Stimulated activated CD4-positive, alpha-beta T cell treated with anti-CD3 and anti-CD28 coated beads, Interleukin-12 subunit alpha, Interleukin-12 subunit beta, amount 100 ng/mL, for 4 hours (primary cell): ENCODE results near the gene ARL6IP5.

Experiments used
- DNase-seq: peaks from one replicate; pipeline ENCODE4 v3.0.0-alpha.2; 2020

ARL6IP5 gene

DNA sequence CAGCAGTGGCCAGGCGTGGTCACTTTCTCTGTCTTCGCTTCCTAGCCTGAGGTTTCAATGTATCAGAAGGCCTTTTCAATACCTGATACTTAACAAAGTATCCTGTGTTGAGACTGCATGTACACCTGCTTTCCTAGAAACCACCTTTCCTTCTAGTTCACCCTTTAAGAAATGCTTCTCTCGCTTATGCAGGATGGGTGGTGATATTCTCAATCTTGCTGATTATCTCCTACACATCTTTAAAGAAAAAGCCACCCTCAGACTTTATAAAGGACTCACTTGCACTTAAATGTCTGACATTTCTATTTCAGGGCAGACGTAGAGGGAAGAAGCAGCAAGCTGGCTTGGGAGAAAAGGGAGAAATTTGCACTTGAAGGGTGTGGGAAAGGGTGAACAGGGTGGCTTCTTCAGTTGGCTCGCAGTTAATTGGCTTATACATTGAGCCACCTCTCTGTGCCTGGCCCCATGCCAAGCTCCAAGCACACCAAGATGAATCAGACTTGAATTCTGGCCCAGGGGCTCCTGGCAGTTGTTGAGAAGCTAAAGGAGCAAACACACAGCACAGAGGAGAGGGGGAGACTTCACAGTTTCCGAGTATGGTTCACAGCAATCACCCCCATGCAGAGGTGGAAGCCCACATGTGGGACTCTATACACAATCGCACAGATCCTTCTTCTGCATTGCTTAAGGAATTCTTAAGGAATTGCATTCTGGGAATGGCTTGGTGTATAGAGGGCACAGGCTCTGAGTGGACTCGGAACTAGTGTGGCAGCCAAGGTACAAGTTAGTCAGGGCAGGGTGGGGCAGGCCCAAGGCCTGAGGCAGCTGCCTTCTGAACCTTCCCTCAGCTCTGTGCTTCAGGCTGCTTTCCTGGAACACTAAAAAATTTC, 1.3 kb downstream of the ARL6IP5 start:
- DNase-seq: peak; percentile 74

DNA sequence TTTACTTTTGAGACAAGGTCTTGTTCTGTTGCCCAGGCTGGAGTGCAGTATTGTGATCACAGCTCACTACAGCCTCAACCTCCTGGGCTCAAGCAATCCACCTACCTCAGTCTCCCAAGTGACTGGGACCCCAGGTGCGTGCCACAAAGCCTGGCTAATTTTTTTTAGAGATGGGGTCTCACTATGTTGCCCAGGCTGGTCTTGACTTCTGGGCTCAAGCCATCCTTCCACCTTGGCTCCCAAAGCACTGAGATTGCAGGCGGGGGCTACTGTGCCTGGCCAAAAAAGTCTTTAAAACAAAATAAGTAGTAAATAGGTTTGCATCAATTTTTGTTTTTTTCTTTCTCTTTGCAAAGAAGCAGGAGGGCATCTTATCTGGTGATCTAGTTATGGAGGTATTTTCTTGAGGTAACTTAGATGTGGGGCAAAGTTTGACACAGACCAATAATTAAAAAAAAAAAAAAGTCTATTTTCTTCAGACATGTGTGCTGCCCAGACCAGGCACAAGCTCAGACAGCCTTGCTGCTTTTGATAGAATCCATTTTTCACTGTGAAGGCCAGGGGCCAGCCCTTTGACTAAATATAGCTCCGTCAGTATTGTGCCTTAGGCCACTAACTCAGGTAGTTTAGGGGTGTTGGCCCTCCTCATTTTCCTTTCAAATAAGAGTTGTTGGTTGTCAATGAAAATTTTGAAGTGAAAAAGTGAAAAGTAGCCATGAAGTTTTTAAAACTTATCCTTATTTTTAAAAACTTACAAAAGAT, 2.5 kb downstream of the ARL6IP5 start:
- no peak for DNase-seq

DNA sequence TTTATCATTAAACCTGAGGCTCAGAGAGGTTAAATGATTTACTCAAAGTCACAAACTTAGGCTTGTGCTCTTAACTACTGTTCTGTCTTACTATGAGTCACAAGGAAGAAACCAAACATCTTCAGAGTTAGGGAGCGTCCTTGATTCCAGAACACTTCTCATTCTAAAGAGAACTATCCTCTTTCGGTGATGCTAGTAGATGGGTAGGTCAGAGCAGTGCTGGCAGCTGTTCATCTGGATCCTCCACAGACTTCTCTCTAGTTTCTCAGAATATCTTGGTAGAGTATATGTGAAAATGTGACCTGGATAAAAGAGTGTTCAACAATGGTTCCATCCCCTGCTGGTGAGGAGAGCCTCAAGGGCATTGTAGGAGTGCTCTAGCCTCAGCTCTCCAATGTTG, 3.3 kb downstream of the ARL6IP5 start:
- DNase-seq: no peak

DNA sequence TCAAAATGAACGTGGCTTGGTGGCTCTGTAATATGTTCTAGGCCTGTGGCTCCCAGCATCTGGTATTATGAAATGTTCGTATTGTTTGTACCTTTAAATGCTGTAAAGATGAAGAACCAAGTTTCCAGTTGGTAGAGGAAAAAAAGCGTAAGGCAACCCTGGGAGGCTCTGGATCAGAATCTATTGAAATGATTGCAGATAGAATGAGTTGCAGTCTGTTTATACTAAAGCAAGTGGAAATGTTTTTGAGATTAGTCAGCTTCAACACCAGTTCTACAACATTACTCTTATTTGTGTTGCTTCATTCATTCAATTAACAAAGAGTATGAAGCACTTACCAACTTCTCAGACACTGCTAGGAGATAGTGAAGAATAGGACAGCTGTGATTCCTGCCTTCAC, 5.3 kb downstream of the ARL6IP5 start:
- no peak for DNase-seq

DNA sequence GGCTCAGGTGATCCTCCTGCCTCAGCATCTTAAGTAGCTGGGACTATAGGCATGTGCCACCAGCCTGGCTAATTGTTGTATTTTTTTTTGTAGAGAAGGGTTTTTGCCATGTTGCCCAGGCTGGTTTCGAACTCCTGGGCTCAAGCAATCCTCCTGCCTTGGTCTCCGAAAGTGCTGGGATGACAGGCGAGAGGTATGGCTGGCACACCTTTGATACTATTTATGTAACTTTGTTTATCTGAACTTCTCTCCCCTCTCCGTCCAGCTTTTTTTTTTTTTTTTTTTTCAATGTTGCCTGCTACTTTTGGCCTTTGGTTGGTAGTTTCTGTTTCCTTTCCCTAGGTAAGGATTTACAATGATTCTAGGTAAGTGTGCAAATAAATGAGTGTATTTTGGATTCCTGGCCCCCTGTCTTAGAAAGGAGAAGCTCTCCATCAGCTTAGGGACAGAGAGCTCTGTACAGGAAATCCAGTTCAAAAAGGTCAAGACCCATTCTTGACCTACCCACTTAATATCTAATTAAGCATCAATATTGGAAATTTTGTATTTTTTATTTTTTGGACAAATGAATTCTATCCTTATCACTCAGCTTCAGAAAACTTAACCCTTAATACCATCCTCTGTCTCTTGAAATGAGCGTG, 6.8 kb downstream of the ARL6IP5 start:
- no peak for DNase-seq

DNA sequence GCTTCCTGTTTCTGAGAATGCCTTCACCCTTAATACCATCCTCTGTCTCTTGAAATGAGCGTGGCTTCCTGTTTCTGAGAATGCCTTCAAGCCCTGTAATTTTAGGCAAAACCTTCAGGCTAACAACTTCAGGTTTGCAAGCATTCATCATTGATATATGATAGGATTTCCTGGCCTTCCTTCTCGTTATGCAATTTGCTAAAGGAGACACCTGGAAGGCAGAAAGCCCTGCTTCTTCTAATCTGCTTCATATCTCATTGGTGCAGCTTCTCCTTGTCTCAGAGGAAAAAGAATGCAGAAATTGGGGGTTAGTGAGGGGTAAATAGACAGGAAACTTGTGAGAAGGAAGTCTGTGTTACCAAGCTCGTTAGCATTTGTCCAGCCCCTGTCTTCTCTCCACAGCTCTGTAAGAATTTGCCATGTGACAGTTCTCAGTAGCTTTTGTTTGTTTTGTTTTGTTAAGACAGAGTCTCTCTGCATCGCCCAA, 7.3 kb downstream of the ARL6IP5 start:
- DNase-seq: no peak

DNA sequence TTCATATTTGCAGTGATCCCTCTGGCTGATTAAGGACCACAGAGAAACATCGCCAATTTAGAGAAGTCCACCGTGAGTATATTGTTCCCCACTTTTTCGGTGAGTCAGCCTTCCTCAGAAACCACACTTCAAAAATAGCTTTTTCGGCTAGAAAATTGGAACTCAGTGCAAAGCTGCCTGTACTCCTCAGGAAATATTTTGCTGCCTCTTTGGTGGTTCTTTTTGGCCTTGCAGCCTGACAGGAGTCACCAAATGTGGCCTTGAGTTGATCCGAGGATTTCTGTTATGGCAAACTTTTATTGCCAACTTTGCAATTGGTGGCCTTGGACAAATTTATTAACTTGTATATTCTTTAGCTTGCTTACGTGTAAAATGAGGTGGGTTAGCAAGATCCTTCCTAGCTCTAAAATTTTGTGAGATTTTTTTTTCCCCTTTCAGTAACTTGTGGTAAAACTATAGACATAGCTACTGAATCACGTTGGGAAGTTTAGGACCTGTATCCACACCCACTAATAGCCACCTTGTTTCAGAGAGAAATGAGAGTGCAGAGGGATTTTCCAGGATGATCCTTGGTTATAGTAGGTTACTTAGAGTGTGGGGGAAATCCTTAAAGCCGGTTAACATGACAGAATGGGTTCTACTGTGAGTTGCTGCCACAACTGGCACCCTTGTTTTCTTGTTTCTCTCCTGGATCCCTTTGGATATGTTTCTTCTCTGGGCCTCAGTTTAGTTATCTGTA, 9.9 kb downstream of the ARL6IP5 start:
- no peak for DNase-seq

DNA sequence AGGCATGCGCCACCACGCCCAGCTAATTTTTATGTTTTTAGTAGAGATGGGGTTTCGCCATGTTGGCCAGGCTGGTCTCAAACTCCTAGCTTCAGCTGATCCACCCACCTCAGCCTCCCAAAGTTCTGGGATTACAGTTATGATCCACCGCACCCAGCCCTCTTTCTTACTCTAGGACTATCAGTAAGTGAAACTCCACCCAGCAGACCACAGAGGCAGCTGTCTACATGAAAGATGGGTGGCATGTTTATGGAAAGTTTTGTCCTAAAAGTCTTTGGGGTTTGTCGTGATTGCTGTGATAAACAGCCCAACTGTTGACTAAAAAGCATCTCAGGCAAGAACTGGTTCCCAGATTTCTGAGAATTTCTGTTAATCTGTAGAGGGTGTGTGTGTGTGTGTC, 10.9 kb downstream of the ARL6IP5 start:
- no peak for DNase-seq

DNA sequence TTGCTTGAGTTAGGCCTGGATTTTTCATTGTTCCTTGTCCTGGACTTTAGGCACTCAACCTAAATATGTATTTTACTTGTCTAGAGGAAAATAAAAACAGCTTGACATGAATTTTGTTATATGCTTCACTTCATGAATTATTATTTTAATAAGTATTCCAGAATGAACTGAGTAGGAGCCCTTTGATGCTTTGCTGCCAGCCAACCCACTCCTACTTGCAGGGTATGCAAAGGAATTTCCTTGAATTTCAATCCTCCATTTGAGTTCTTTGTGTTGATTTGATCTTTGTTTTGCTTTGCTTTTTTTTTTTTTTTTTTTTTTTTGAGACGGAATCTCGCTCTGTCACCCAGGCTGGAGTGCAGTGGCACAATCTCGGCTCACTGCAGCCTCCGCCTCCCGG, 11.6 kb downstream of the ARL6IP5 start:
- no peak for DNase-seq

DNA sequence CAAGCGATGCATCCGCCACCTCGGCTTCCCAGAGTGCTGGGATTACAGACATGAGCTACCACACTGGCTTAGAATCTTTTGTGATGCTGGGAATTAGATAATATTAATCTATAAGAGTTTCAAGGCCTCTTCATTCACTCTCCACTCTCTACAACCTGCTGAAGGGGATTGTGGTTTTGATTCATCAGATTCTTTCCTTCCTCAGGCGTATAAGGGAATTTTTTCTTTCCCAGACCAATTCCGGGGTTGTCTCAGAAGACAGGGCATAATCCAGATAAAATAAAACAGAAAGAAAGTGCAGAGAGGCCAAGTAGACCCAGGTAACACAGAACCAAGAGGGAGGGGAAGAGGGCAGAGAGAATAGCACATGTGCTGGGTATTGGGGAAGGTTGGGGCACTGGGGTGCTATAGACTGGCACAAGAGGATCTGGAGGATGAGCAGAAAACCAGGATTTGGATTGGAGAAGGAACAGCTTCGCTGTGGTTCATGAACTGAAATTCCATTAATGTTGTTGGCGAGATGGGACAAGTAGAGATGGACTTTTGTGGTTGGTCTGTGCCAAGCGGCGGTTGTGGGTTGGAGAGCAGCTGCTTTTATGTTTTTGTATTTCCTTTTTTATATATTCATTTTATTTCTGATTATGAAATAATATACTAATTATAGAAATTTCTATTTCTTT, 12.8 kb downstream of the ARL6IP5 start:
- DNase-seq: no peak

DNA sequence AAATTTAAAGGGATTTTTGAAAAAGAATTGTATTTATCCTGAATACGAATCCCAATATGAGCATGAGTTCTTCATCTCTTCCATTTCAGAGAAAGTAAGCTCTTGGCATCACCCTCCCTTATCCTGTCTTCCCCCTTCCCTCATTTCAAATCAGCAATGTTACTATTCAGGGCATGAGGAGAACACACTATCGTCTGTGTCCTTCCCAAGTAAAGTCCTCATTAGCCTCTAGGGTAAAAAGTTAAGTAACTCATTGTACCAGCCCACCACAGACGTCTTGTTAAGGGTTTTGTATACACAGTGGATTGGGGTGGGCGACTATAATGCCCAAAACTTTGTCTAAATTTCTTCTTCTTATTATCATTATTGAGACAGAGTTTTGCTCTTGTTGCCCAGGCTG, 14.8 kb downstream of the ARL6IP5 start:
- DNase-seq: no peak

DNA sequence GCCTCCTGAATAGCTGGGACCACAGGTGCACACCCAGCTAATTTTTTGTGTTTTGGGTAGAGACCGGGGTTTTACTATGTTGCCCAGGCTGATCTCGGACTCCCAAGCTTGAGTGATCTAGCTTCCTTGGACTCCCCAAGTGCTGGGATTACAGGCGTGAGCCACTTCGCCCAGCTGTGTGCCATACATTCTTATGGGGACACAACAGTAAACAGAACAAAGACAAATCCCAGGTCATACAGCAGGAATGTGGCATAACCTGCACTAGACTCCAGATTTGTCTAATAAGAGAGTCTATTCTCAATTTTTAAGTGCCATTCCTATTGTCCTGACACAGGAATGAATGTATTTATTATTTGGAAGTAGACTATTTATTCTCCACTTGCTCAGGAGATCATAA, 17.6 kb downstream of the ARL6IP5 start:
- no peak for DNase-seq

DNA sequence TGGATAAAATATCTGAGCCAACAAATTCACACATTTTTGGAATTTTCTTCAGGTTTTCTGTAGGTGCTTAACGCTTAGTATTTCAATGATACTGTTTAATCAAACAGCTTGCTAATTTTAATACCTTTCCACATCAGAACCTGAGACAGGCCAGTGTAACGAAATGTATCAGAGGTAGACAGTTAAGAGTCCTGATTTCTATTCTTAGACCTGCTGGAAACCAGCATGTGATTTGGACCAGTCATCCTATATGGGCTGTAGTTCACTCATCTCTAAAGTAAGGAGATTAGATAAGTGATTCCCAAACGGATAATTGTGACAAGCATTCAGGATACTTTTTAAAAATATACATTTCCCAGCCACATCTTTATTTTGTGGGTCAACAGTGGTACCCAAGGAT, 18.4 kb downstream of the ARL6IP5 start:
- no peak for DNase-seq

DNA sequence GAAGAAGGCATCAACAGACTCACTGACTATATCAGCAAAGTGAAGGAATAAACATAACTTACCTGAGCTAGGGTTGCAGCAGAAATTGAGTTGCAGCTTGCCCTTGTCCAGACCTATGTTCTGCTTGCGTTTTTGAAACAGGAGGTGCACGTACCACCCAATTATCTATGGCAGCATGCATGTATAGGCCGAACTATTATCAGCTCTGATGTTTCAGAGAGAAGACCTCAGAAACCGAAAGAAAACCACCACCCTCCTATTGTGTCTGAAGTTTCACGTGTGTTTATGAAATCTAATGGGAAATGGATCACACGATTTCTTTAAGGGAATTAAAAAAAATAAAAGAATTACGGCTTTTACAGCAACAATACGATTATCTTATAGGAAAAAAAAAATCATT, 19.8 kb downstream of the ARL6IP5 start:
- no peak for DNase-seq

DNA sequence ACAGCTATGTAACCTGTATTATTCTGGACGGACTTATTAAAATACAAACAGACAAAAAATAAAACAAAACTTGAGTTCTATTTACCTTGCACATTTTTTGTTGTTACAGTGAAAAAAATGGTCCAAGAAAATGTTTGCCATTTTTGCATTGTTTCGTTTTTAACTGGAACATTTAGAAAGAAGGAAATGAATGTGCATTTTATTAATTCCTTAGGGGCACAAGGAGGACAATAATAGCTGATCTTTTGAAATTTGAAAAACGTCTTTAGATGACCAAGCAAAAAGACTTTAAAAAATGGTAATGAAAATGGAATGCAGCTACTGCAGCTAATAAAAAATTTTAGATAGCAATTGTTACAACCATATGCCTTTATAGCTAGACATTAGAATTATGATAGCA, 20.6 kb downstream of the ARL6IP5 start:
- no peak for DNase-seq

DNA sequence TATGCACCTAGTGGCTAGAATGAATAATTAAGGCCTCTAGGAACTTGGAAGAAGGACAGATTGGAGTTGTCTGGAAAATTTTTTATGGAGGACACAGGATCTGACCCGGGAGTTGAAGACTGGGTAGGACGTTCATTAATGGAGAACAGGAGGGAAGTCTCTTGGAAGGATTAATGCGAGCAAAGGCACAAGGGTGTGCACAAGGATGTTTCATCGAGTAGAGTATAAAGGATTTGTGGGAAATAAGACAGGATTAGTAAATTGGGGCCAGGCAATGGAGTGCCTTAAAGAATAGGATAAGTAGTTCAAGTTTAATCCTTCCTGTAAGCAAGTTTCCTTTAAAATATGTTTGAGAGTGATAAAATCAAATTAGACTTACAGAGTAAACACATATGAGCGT, 23.1 kb downstream of the ARL6IP5 start:
- no peak for DNase-seq

DNA sequence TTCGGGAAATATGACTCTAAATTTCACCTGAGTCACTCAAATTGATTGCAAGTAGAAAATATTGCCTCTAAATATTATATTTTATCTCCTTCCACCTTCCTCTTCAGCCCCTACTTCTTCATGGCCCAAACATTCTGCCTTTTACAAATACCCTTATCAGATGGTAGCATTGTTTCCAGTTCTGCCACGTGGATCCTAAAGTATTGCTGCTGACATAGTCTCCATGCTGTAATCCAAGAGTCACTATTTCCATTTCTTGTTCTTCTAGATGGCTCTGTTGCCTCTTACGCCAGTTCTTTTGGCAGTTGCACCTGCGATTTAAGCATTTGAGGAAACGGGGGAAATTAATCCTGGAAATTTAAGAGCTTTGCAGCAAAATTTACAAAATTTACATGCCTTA, 24.1 kb downstream of the ARL6IP5 start:
- DNase-seq: no peak

DNA sequence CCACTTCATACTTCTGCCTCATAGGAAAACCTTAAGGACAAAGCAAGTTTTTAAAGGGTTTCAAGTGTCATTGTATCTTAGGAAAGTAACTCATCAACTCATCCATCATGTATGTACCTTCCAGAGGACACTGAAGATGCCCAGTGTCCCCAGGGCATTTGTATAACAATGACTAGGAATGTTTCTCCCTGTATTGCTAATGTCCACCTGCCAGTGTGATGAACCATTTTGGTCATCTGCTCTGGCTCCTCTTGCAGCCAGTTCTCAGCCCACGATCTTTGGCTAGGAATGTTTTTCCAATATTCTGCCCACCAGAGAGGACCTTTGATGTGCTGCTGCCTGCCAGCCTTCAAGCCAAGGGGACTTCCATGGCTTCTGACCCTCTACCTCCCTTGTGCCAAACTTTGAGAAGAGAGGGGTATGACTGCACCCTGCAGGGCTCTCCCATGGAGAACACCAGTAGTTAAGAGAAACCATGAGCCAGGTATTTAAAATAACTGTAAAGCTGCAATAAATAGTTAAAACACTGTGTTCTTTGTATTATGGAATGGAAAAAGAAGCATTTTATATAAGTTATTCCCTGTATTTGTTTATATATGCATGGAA, 26.3 kb downstream of the ARL6IP5 start:
- no peak for DNase-seq

DNA sequence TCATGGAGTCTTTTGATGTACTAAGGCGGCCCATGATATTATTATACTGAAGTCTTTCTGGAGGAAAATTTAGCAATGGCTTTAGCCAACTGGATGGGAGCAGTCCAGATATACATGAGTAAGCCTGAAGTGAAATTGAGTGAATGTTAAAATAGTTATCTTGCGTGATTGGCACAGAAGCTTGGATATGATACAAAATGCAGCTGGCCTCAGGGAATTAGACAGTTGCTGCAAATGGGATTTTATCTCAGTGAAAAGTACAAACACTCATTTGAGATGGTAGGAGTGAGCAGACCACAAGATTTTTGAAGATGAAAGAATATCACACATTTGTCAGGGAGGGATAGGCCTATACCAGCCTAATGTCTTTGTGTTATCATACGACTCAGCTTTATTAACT, 28.8 kb downstream of the ARL6IP5 start:
- no peak for DNase-seq

DNA sequence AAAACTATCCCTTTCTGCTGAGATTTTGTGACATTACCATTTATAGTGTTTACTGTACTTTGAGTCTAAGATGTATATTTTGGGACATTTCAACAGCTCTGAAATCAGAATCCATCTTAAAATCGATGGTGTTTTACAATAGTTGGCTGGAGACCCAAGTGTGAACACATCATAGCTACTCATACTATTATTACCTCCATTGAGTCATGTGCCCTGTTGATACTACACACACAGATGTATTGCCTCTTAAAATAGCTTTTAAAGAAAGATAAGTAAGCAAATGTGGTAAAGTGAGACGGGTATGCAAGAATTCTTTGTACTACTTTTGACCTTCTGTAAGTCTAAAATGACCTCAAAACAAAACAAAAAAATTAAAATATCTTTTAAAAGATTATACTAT, 31.0 kb downstream of the ARL6IP5 start:
- no peak for DNase-seq

DNA sequence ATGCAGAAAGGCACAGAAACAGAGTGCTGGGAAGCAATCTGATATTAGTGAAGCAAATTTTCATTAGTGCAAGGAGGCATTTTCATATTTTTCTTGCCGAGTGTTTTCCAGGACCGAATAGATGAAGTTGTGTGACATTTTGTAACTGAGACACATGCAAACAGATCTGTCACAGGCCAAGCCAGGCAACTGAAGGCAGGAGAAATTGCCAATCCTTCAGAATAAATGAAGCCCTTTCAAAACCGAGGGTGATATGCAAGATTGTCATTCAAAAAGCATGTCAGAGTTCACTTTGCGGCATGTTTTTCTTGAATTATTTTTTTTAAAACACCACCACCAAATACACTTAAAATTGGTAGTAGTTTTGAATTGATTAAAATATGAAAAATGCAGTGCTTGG, 31.4 kb downstream of the ARL6IP5 start:
- DNase-seq: no peak

DNA sequence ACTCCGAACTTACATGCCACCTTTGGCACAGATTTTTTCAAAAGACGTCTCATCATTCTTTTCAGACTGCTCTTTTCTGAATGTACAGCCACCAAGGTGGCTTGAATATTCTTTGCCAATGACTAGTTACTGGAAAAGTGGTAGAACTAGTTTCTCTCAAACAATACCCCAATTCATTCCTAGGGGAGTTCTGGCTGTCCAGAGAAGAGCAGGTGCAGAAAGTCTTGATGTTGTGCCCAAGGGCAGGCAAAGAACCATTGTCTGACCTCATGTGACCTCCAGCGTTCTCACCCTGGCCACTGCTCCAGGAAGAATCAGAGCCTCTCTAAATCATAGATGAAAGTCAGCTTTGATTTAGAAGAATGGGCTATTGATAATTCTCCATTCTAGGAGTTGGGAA, 32.2 kb downstream of the ARL6IP5 start:
- no peak for DNase-seq
